Epithelial cell of proximal tubule (primary cell): Measurements from ENCODE around the gene AMPD1. TPM values are rescaled to one million over a fixed set of nuclear protein-coding genes. Genes with fewer than 3 reads are reported as not detected.

Experiments used
- DNase-seq: peaks from one replicate; pipeline ENCODE4 v3.0.0-alpha.2; 2011; ENCODE audit warnings: low read depth
- H3K4me3 ChIP-seq: 2 replicates; pipeline ENCODE4 v1.5.1; 2011; ENCODE audit warnings: low read depth, mild to moderate bottlenecking, low read length
- CTCF ChIP-seq: conservative IDR thresholded peaks from 2 replicates; pipeline ENCODE4 v1.5.1; 2012; ENCODE audit warnings: low read depth, mild to moderate bottlenecking, low read length
- total RNA-seq: library from RNA; depleted of rRNA; stranded (reverse); fragments of >200 nt; gene quantifications from 2 replicates; pipeline ENCODE4 v1.2.3, GENCODE V29; 2015

The AMPD1 gene
- total RNA-seq, 1 donor from 2014 or later, result not detected

DNA sequence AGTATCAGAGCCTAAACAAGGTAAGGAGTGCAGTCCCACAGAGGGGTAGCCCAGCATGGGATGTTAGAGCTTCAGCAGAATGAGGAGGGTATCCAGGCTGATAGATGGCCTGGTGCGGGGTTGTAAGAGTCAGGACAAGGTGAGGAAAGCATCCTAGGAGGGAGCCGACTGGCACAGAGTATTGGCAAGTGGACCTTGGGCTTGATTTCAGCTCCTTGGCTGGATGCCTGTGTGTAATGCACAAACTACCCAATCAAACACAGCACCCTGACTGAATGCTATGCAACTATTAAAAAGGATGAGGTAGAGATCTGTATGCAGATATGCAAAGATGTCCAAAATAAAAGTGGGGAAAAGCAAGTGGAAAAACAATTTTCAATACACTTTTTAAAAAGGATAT lies 43.5 kb downstream of the AMPD1 start:
- DNase-seq, result no peak
- no peak for TF ChIP-seq CTCF
- no peak overlapping the region for H3K4me3 ChIP-seq

- no peak for DNase-seq
- TF ChIP-seq CTCF, result no peak
- H3K4me3 ChIP-seq, result no peak overlapping the region
These were observed 46.8 kb downstream of the AMPD1 start for GRCh38 chr1:114648503-114648902.

- TF ChIP-seq CTCF, result no peak
- no peak for DNase-seq
- H3K4me3 ChIP-seq, result no peak overlapping the region
These were observed 54.0 kb downstream of the AMPD1 start for GRCh38 chr1:114641377-114641776.

DNA sequence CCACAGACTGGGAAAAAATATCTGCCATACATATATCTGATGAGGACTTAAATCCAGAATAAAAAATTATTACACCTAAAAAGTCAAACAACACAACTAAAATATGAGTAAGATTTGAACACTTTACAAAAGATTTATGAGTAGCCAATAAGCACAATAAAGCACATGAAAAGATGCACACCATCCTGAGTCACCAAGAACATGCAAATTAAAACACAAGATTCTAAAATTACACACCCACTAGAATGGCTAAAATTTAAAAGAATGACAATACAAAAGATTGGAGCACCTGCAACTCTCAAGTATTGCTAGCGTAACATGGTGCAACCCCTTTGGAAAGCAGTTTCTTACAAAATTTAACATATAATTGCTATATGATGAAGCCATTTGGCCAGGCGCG lies 56.4 kb downstream of the AMPD1 start:
- no peak for DNase-seq
- TF ChIP-seq CTCF, result no peak
- no peak overlapping the region for H3K4me3 ChIP-seq

DNA sequence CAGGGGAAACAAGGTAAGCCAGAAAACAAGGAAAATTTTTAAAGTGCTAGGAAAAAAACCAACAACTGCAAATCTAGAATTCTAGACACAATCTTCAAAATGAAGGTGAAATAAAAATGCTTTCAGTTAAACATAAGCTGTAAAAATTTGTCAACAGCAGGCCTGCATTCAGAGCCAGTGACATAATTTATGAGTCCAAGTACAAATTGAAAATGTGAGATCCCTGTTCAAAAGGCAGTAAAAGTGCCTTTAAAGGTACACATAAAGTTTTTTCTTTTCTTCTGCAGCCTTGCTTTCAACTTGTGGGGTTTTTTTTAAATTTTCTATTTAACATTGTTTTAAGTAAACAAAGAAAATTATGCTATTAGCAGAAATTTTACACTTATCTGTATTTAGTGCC lies 62.9 kb downstream of the AMPD1 start:
- no peak for TF ChIP-seq CTCF
- H3K4me3 ChIP-seq, result no peak overlapping the region
- no peak for DNase-seq

- TF ChIP-seq CTCF, result no peak
- DNase-seq, result no peak
- H3K4me3 ChIP-seq, result no peak overlapping the region
These were observed 68.2 kb downstream of the AMPD1 start for GRCh38 chr1:114627107-114627506.

- no peak for TF ChIP-seq CTCF
- DNase-seq, result no peak
- H3K4me3 ChIP-seq, result no peak overlapping the region
These were observed 72.0 kb downstream of the AMPD1 start for GRCh38 chr1:114623364-114623763.

Other genes starting within 250 kb of the AMPD1 start
- gene TRIM33, start 184.3 kb downstream of the AMPD1 start, total RNA-seq, result 15.3 and 18.5 TPM in 2 replicates
- 56.7 and 60.5 TPM in 2 replicates for gene BCAS2, start 113.9 kb downstream of the AMPD1 start, total RNA-seq
- gene DENND2C, start 25.5 kb downstream of the AMPD1 start, total RNA-seq, result 0.29 and 0.81 TPM in 2 replicates
- gene NRAS, start 21.2 kb upstream of the AMPD1 start, total RNA-seq, result 79.4 and 92.3 TPM in 2 replicates
- 294 and 312 TPM in 2 replicates for gene CSDE1, start 62.4 kb upstream of the AMPD1 start, total RNA-seq
- 34.8 and 56.6 TPM in 2 replicates for gene SIKE1, start 85.1 kb upstream of the AMPD1 start, total RNA-seq
- not detected in 2 replicates for gene SYCP1, start 159.3 kb upstream of the AMPD1 start, total RNA-seq